Measurements from ENCODE around the gene PTBP2.

DNA sequence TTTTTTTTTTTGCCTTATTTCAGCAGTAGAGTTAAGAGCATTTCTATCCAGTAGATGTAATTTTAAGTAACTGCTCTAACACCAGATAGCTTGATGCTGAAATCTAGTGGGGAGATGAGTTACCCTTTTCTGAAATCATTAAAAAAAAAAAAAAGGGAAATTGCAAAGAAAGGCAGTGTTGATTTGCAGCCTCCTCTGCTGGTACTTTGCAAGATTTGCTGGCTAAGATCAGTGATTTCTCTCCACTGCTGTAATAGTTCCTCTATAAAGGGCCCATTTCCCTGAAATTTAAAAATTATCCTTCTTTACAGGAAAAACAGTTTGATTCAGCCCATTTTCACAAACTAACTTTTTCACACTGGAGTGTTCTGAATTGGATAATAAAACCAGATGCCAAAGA is 120.6 kb downstream of the PTBP2 start:
- TF ChIP-seq, protein P1, sequence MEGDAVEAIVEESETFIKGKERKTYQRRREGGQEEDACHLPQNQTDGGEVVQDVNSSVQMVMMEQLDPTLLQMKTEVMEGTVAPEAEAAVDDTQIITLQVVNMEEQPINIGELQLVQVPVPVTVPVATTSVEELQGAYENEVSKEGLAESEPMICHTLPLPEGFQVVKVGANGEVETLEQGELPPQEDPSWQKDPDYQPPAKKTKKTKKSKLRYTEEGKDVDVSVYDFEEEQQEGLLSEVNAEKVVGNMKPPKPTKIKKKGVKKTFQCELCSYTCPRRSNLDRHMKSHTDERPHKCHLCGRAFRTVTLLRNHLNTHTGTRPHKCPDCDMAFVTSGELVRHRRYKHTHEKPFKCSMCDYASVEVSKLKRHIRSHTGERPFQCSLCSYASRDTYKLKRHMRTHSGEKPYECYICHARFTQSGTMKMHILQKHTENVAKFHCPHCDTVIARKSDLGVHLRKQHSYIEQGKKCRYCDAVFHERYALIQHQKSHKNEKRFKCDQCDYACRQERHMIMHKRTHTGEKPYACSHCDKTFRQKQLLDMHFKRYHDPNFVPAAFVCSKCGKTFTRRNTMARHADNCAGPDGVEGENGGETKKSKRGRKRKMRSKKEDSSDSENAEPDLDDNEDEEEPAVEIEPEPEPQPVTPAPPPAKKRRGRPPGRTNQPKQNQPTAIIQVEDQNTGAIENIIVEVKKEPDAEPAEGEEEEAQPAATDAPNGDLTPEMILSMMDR (IDR thresholded peaks at IDR 0.05; ENCODE audit: poor library complexity), result no peak
- no peak for TF ChIP-seq EZH2 (IDR thresholded peaks at IDR 0.05; ENCODE audit: borderline replicate concordance)
